Neuronal stem cell (in vitro differentiated cells): ENCODE data around the gene CD300E.
A peak's percentile ranks its signal among the peaks of the same experiment; 100 is the strongest.

Experiments
- DNase-seq: peaks from one replicate; pipeline ENCODE4 v3.0.0-alpha.2; 2013; ENCODE audit warnings: low spot score
- H2AFZ ChIP-seq: one replicate; pipeline ENCODE4 v1.6.1; 2013; ENCODE audit warnings: mild to moderate bottlenecking, low read length, inconsistent platforms
- H2AK5ac ChIP-seq: 2 replicates; pipeline ENCODE4 v1.6.1; 2013; ENCODE audit warnings: low read depth, mild to moderate bottlenecking, inconsistent platforms, low read length, moderate library complexity, mixed read lengths
- H2BK120ac ChIP-seq: 2 replicates; pipeline ENCODE4 v1.6.1; 2013; ENCODE audit warnings: low read depth, mild to moderate bottlenecking, inconsistent platforms, low read length, moderate library complexity, mixed read lengths
- H2BK12ac ChIP-seq: one replicate; pipeline ENCODE4 v1.6.1; 2013; ENCODE audit warnings: low read length, inconsistent platforms
- H2BK15ac ChIP-seq: 2 replicates; pipeline ENCODE4 v1.6.1; 2013; ENCODE audit warnings: mild to moderate bottlenecking, low read length, inconsistent platforms, mixed read lengths
- H2BK5ac ChIP-seq: one replicate; pipeline ENCODE4 v1.6.1; 2013; ENCODE audit warnings: inconsistent platforms, mild to moderate bottlenecking, low read length, moderate library complexity
- H3K14ac ChIP-seq: one replicate; pipeline ENCODE4 v1.6.1; 2013; ENCODE audit warnings: low read length, inconsistent platforms
- H3K18ac ChIP-seq: 2 replicates; pipeline ENCODE4 v1.6.1; 2013; ENCODE audit warnings: low read length, inconsistent platforms
- H3K23ac ChIP-seq: 2 replicates; pipeline ENCODE4 v1.6.1; 2013; ENCODE audit warnings: low read depth, mild to moderate bottlenecking, mixed read lengths, low read length, inconsistent platforms; ENCODE audit not compliant: poor library complexity
- H3K27ac ChIP-seq: replicated peaks from 3 replicates; pipeline ENCODE4 v1.5.1; 2013; ENCODE audit warnings: low read length, inconsistent platforms
- H3K27me3 ChIP-seq, 3 experiments: 2 replicates each; pipeline ENCODE4 v1.6.1; 2013; ENCODE audit warnings: low read length in 3 of 3, mild to moderate bottlenecking in 2 of 3, inconsistent platforms in 1 of 3, low read depth in 1 of 3, mixed read lengths in 1 of 3, moderate library complexity in 1 of 3; ENCODE audit not compliant: control insufficient read depth in 3 of 3, insufficient read depth in 3 of 3
- H3K36me3 ChIP-seq, 2 donors: replicated peaks in 1 of 2; 2 replicates each; pipeline ENCODE4 v1.6.1; 2013; ENCODE audit warnings: low read length in 2 of 2; ENCODE audit not compliant: control insufficient read depth in 2 of 2, insufficient read depth in 2 of 2
- H3K4ac ChIP-seq: 2 replicates; pipeline ENCODE4 v1.6.1; 2013; ENCODE audit warnings: inconsistent platforms, mild to moderate bottlenecking, low read length, moderate library complexity
- H3K4me1 ChIP-seq, 2 donors: 1 replicate in 1 of 2; 2 replicates in 1 of 2; pipeline ENCODE4 v1.6.1; 2013; ENCODE audit warnings: low read length in 2 of 2, low read depth in 1 of 2; ENCODE audit not compliant: control insufficient read depth in 2 of 2, insufficient read depth in 1 of 2
- H3K4me2 ChIP-seq: one replicate; pipeline ENCODE4 v1.6.1; 2013; ENCODE audit warnings: mild to moderate bottlenecking, low read length, inconsistent platforms; ENCODE audit not compliant: insufficient read depth, poor library complexity, severe bottlenecking
- H3K4me3 ChIP-seq, 2 donors: 2 replicates each; pipeline ENCODE4 v1.5.1; 2013; ENCODE audit warnings: low read length in 2 of 2, mild to moderate bottlenecking in 2 of 2, inconsistent platforms in 1 of 2, moderate library complexity in 1 of 2
- H3K79me1 ChIP-seq: one replicate; pipeline ENCODE4 v1.6.1; 2013; ENCODE audit warnings: low read depth, mild to moderate bottlenecking, inconsistent platforms, low read length, moderate library complexity
- H3K9ac ChIP-seq: one replicate; pipeline ENCODE4 v1.6.1; 2013; ENCODE audit warnings: mild to moderate bottlenecking, low read depth, low read length, inconsistent platforms; ENCODE audit not compliant: poor library complexity
- H3K9me3 ChIP-seq, 2 donors: replicated peaks in 1 of 2; 2 replicates each; pipeline versions ENCODE3 to v1.6.1; 2013; ENCODE audit warnings: low read length in 2 of 2, mild to moderate bottlenecking in 2 of 2, inconsistent platforms in 1 of 2, low read depth in 1 of 2, mixed read lengths in 1 of 2, moderate library complexity in 1 of 2; ENCODE audit not compliant: control insufficient read depth in 2 of 2, insufficient read depth in 1 of 2
- H4K8ac ChIP-seq: one replicate; pipeline ENCODE4 v1.6.1; 2013; ENCODE audit warnings: low read depth, mild to moderate bottlenecking, inconsistent platforms, low read length, moderate library complexity
- H4K91ac ChIP-seq: one replicate; pipeline ENCODE4 v1.6.1; 2013; ENCODE audit warnings: low read length, low read depth, mild to moderate bottlenecking, inconsistent platforms; ENCODE audit not compliant: poor library complexity
- WGBS, 2 donors: extraction: QIAGEN DNeasy Blood & Tissue Kit; methylation state at CpG; one replicate each; pipeline ENCODE4 v1.1.7; 2013; ENCODE audit warnings: missing lambda C conversion rate in 2 of 2, mixed read lengths in 1 of 2; ENCODE audit not compliant: insufficient read length in 2 of 2, insufficient replicate concordance in 1 of 2; ENCODE audit errors: extremely low coverage in 2 of 2; 5-methylcytosine and 5-hydroxymethylcytosine counted together

Gene CD300E

GRCh38 chr17:74659889-74660288 lies 36.4 kb upstream of the CD300E start:
- Histone ChIP-seq H2BK15ac (no peak overlapping the region), H3K4me2 (no peak overlapping the region), H3K4me3 (no peak overlapping the region), H2BK120ac (no peak overlapping the region), H3K14ac (no peak overlapping the region), H3K9ac (no peak overlapping the region), H2BK5ac (no peak overlapping the region), H3K18ac (no peak overlapping the region), H2AK5ac (no peak overlapping the region), H3K79me1 (no peaks in the 10 kb centered on the region), H3K36me3 (no peaks in the 10 kb centered on the region), H3K9me3 (no peaks in the 10 kb centered on the region), H3K27me3 (peaks cover 0 to 9% (median 0%) of the 10 kb centered on the region in 3 experiments), H3K4ac (no peak overlapping the region), H2AFZ (no peak overlapping the region), H3K4me1 (peaks cover 0 to 1% of the 10 kb centered on the region in 2 donors), H3K23ac (no peak overlapping the region), H3K27ac (no peak overlapping the region), H4K91ac (no peak overlapping the region), H2BK12ac (no peak overlapping the region), H4K8ac (no peak overlapping the region)
- DNase-seq: no peak
- no CpG with 5 or more reads among the region's 4 CpGs for WGBS, 2 donors

- Histone ChIP-seq H3K27me3 (peaks cover 0 to 4% (median 3%) of the 10 kb centered on the region in 3 experiments), H2BK5ac (no peak overlapping the region), H3K18ac (no peak overlapping the region), H3K23ac (no peak overlapping the region), H2BK15ac (no peak overlapping the region), H4K91ac (no peak overlapping the region), H3K9ac (no peak overlapping the region), H2BK12ac (no peak overlapping the region), H3K4me3 (no peak overlapping the region), H2AK5ac (no peak overlapping the region), H3K36me3 (no peaks in the 10 kb centered on the region), H3K9me3 (no peaks in the 10 kb centered on the region), H2BK120ac (no peak overlapping the region), H2AFZ (no peak overlapping the region), H3K14ac (no peak overlapping the region), H4K8ac (no peak overlapping the region), H3K4me2 (no peak overlapping the region), H3K4ac (no peak overlapping the region), H3K79me1 (no peaks in the 10 kb centered on the region), H3K27ac (no peak overlapping the region), H3K4me1 (peaks cover 0 to 1% of the 10 kb centered on the region in 2 donors)
- WGBS, 2 donors: no CpG with 5 or more reads among the region's 6 CpGs
- DNase-seq: no peak
These were observed 35.1 kb upstream of the CD300E start for GRCh38 chr17:74658620-74659019.

- no peak overlapping the region for H2BK5ac ChIP-seq
- H2AK5ac ChIP-seq: no peak overlapping the region
- no peak overlapping the region for H3K9ac ChIP-seq
- H3K4ac ChIP-seq: no peak overlapping the region
- no peak overlapping the region for H3K4me2 ChIP-seq
- no peak overlapping the region for H3K4me3 ChIP-seq
- no peak overlapping the region for H4K8ac ChIP-seq
- H2AFZ ChIP-seq: no peak overlapping the region
- no peak overlapping the region for H4K91ac ChIP-seq
- no CpG with 5 or more reads among the region's 5 CpGs for WGBS, 2 donors
- no peaks in the 10 kb centered on the region for H3K9me3 ChIP-seq
- H3K36me3 ChIP-seq: no peaks in the 10 kb centered on the region
- no peak overlapping the region for H2BK12ac ChIP-seq
- DNase-seq: no peak
- H2BK15ac ChIP-seq: no peak overlapping the region
- peaks cover 0 to 30% (median 3%) of the 10 kb centered on the region in 3 experiments for H3K27me3 ChIP-seq
- no peak overlapping the region for H3K27ac ChIP-seq
- H3K23ac ChIP-seq: peak overlapping the region; percentile 27
- no peaks in the 10 kb centered on the region for H3K4me1 ChIP-seq
- no peak overlapping the region for H3K18ac ChIP-seq
- no peak overlapping the region for H2BK120ac ChIP-seq
- no peaks in the 10 kb centered on the region for H3K79me1 ChIP-seq
- no peak overlapping the region for H3K14ac ChIP-seq
These were observed 31.2 kb upstream of the CD300E start for GRCh38 chr17:74654742-74655141.

- no peak overlapping the region for H4K8ac ChIP-seq
- no peaks in the 10 kb centered on the region for H3K9me3 ChIP-seq
- no peaks in the 10 kb centered on the region for H3K4me1 ChIP-seq
- H3K14ac ChIP-seq: no peak overlapping the region
- H2AFZ ChIP-seq: no peak overlapping the region
- H3K4me3 ChIP-seq: no peak overlapping the region
- DNase-seq: no peak
- H3K4ac ChIP-seq: no peak overlapping the region
- no peak overlapping the region for H3K23ac ChIP-seq
- no CpG with 5 or more reads among the region's 3 CpGs for WGBS, 2 donors
- no peak overlapping the region for H2BK120ac ChIP-seq
- H3K79me1 ChIP-seq: no peaks in the 10 kb centered on the region
- H2BK15ac ChIP-seq: no peak overlapping the region
- H3K4me2 ChIP-seq: no peak overlapping the region
- no peak overlapping the region for H3K27ac ChIP-seq
- no peaks in the 10 kb centered on the region for H3K36me3 ChIP-seq
- H2AK5ac ChIP-seq: no peak overlapping the region
- H2BK5ac ChIP-seq: no peak overlapping the region
- no peak overlapping the region for H4K91ac ChIP-seq
- peaks cover 0 to 34% (median 3%) of the 10 kb centered on the region in 3 experiments for H3K27me3 ChIP-seq
- H2BK12ac ChIP-seq: no peak overlapping the region
- H3K9ac ChIP-seq: no peak overlapping the region
- H3K18ac ChIP-seq: no peak overlapping the region
These were observed 28.5 kb upstream of the CD300E start for GRCh38 chr17:74652020-74652419.
